ENCODE measurements around the gene PSME3.

DNA sequence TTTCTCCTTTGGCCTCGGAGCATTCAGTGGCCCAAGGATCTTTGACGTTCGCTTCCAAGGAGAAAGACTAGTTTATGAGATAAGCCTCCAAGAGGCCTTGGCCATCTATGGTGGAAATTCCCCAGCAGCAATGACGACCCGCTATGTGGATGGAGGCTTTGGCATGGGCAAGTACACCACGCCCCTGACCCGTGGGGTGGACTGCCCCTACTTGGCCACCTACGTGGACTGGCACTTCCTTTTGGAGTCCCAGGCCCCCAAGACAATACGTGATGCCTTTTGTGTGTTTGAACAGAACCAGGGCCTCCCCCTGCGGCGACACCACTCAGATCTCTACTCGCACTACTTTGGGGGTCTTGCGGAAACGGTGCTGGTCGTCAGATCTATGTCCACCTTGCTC, 19.2 kb downstream of the PSME3 start:
- TF ChIP-seq, protein P1, sequence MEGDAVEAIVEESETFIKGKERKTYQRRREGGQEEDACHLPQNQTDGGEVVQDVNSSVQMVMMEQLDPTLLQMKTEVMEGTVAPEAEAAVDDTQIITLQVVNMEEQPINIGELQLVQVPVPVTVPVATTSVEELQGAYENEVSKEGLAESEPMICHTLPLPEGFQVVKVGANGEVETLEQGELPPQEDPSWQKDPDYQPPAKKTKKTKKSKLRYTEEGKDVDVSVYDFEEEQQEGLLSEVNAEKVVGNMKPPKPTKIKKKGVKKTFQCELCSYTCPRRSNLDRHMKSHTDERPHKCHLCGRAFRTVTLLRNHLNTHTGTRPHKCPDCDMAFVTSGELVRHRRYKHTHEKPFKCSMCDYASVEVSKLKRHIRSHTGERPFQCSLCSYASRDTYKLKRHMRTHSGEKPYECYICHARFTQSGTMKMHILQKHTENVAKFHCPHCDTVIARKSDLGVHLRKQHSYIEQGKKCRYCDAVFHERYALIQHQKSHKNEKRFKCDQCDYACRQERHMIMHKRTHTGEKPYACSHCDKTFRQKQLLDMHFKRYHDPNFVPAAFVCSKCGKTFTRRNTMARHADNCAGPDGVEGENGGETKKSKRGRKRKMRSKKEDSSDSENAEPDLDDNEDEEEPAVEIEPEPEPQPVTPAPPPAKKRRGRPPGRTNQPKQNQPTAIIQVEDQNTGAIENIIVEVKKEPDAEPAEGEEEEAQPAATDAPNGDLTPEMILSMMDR (IDR thresholded peaks at IDR 0.05; ENCODE audit: insufficient read depth, low read length, poor library complexity, severe bottlenecking): no peak
- no peak for TF ChIP-seq EZH2phosphoT487 (conservative IDR thresholded peaks at IDR 0.05; ENCODE audit: low read length)

Data from SU-DHL-6 (cell line).